ENCODE data around the gene CA11.
A peak's percentile ranks its signal among the peaks of the same experiment; 100 is the strongest.

Gene CA11

GRCh38 chr19:48670699-48671445 is 24.9 kb upstream of the CA11 start:
- Histone ChIP-seq H3K9me3 (ENCODE audit: control insufficient read depth in 2 of 2, low read length in 2 of 2) (no peaks in the 10 kb centered on the region), H3K9ac (ENCODE audit: low read depth in 1 of 2, low read length in 2 of 2) (no peak overlapping the region), H3K4me3 (ENCODE audit: low read length in 2 of 2) (no peak overlapping the region), H3K36me3 (ENCODE audit: control insufficient read depth in 2 of 2, insufficient read depth in 2 of 2, low read length in 2 of 2) (no peaks in the 10 kb centered on the region), H3K27ac (ENCODE audit: low read depth in 2 of 2, low read length in 2 of 2) (no peak overlapping the region), H3K4me1 (ENCODE audit: control insufficient read depth in 2 of 2, insufficient read depth in 2 of 2, low read length in 2 of 2) (peaks cover 0 to 4% of the 10 kb centered on the region in 2 donors), H3K27me3 (ENCODE audit: control insufficient read depth in 2 of 2, insufficient read depth in 2 of 2, low read length in 2 of 2) (no peaks in the 10 kb centered on the region)

DNA sequence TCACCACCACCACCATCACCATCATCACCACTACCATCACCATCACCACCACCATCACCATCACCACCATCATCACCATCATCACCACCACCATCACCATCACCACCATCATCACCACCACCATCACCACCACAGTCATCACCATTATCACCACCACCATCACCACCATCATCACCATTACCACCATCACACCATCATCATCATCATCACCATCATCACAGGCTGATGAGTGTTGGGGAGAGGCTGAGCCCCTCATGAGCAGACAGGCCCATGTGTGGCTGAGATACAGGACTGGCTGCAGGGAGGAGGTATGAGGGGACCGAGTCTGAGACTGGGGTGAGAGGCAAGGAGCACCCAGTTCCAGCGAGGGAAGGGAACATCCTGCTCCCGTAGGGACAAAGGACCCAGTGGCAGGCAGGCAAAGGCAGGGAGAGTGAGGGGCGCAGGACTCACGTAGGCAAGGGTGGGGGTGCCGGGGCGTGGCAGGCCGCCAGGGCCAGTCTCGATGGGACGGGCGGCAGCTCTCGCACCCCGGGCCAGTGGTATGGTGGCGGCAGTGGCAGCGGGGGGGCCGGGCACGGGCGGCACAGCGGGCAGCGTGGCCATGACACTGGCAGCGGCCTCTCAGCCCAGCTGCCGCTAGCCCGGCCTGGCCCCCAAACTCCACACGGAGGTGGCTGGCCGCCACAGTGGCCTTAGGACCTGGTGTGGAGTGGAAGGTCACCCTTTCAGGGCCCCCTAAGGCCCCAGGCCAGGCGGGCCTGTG is 24.1 kb upstream of the CA11 start:
- Histone ChIP-seq H3K4me3 (ENCODE audit: low read length in 2 of 2) (no peak overlapping the region), H3K27ac (ENCODE audit: low read depth in 2 of 2, low read length in 2 of 2) (no peak overlapping the region)

DNA sequence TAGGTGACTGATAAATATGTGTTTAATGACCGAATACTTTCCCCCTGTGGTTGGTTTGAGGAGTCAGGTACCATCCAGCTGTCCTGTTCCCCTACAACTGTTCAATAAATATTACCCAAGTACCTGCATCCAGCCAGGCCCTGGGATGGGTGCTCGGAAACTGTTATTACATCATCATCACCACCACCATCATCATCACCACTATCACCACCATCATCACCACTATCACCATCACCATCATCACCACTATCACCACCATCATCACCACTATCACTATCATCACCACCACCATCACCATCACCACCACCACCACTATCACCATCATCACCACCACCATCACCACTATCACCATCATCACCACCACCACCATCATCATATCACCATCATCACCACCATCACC is 22.8 kb upstream of the CA11 start:
- Histone ChIP-seq H3K4me3 (ENCODE audit: low read length in 2 of 2) (no peak overlapping the region), H3K9ac (ENCODE audit: low read depth in 1 of 2, low read length in 2 of 2) (no peak overlapping the region), H3K9me3 (ENCODE audit: control insufficient read depth in 2 of 2, low read length in 2 of 2) (no peaks in the 10 kb centered on the region), H3K27ac (ENCODE audit: low read depth in 2 of 2, low read length in 2 of 2) (no peak overlapping the region), H3K4me1 (ENCODE audit: control insufficient read depth in 2 of 2, insufficient read depth in 2 of 2, low read length in 2 of 2) (no peaks in the 10 kb centered on the region), H3K27me3 (ENCODE audit: control insufficient read depth in 2 of 2, insufficient read depth in 2 of 2, low read length in 2 of 2) (no peaks in the 10 kb centered on the region), H3K36me3 (ENCODE audit: control insufficient read depth in 2 of 2, insufficient read depth in 2 of 2, low read length in 2 of 2) (no peaks in the 10 kb centered on the region)

More for the DNA sequence above, 24.1 kb upstream of the CA11 start:
- no peak overlapping the region for H3K9ac ChIP-seq (ENCODE audit: low read depth in 1 of 2, low read length in 2 of 2)
- no peaks in the 10 kb centered on the region for H3K9me3 ChIP-seq (ENCODE audit: control insufficient read depth in 2 of 2, low read length in 2 of 2)
- H3K27me3 ChIP-seq (ENCODE audit: control insufficient read depth in 2 of 2, insufficient read depth in 2 of 2, low read length in 2 of 2): no peaks in the 10 kb centered on the region
- H3K4me1 ChIP-seq (ENCODE audit: control insufficient read depth in 2 of 2, insufficient read depth in 2 of 2, low read length in 2 of 2): no peaks in the 10 kb centered on the region
- H3K36me3 ChIP-seq (ENCODE audit: control insufficient read depth in 2 of 2, insufficient read depth in 2 of 2, low read length in 2 of 2): no peaks in the 10 kb centered on the region

DNA sequence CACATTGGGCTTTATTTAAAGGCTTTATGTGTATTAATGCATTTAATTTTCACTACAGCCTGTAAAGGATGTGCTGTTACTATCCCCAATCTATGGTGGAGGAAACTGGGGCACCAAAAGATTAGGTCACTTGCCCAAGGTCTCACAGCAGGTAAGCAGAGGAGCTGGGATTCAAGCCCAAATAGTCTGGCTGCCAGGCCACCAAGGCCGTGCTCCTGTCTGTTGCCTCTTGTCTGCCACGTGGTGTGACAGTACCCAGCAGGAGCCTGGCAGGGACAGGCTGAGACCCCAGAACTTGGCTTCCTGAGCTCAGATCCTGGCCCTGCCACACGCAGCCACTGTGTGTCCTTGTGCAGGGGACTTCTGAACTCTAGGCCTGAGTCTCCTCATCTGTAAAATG is 22.3 kb upstream of the CA11 start:
- H3K4me3 ChIP-seq (ENCODE audit: low read length in 2 of 2): no peak overlapping the region
- no peaks in the 10 kb centered on the region for H3K4me1 ChIP-seq (ENCODE audit: control insufficient read depth in 2 of 2, insufficient read depth in 2 of 2, low read length in 2 of 2)
- no peaks in the 10 kb centered on the region for H3K27me3 ChIP-seq (ENCODE audit: control insufficient read depth in 2 of 2, insufficient read depth in 2 of 2, low read length in 2 of 2)
- H3K36me3 ChIP-seq (ENCODE audit: control insufficient read depth in 2 of 2, insufficient read depth in 2 of 2, low read length in 2 of 2): no peaks in the 10 kb centered on the region
- H3K9ac ChIP-seq (ENCODE audit: low read depth in 1 of 2, low read length in 2 of 2): no peak overlapping the region
- no peak overlapping the region for H3K27ac ChIP-seq (ENCODE audit: low read depth in 2 of 2, low read length in 2 of 2)
- H3K9me3 ChIP-seq (ENCODE audit: control insufficient read depth in 2 of 2, low read length in 2 of 2): no peaks in the 10 kb centered on the region

GRCh38 chr19:48665786-48666185 is 19.8 kb upstream of the CA11 start:
- H3K27me3 ChIP-seq (ENCODE audit: control insufficient read depth in 2 of 2, insufficient read depth in 2 of 2, low read length in 2 of 2): no peaks in the 10 kb centered on the region
- no peak overlapping the region for H3K9ac ChIP-seq (ENCODE audit: low read depth in 1 of 2, low read length in 2 of 2)
- H3K4me1 ChIP-seq (ENCODE audit: control insufficient read depth in 2 of 2, insufficient read depth in 2 of 2, low read length in 2 of 2): peaks cover 0 to 2% of the 10 kb centered on the region in 2 donors
- no peaks in the 10 kb centered on the region for H3K9me3 ChIP-seq (ENCODE audit: control insufficient read depth in 2 of 2, low read length in 2 of 2)
- H3K36me3 ChIP-seq (ENCODE audit: control insufficient read depth in 2 of 2, insufficient read depth in 2 of 2, low read length in 2 of 2): no peaks in the 10 kb centered on the region
- no peak overlapping the region for H3K27ac ChIP-seq (ENCODE audit: low read depth in 2 of 2, low read length in 2 of 2)
- H3K4me3 ChIP-seq (ENCODE audit: low read length in 2 of 2): no peak overlapping the region

DNA sequence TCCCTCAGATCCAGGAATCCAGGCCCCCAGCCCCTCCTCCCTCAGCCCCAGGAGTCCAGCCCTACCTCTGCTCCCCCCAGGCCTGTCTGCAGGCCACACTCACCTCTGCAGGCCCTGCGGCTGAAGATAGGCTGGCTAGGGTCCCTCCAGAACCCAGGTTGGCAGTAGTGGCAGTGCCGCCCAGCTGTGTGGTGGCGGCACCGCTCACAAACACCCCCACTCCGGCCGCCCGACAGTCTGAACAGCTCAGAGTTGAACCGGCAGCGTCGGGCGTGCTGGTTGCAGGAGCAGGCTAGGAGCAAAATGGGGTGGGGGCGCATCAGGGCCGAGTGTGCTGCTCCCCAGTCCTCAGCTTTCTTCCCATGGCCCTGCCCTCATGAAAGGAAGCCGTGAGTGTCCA is 18.5 kb upstream of the CA11 start:
- no peaks in the 10 kb centered on the region for H3K9me3 ChIP-seq (ENCODE audit: control insufficient read depth in 2 of 2, low read length in 2 of 2)
- H3K27me3 ChIP-seq (ENCODE audit: control insufficient read depth in 2 of 2, insufficient read depth in 2 of 2, low read length in 2 of 2): no peaks in the 10 kb centered on the region
- no peak overlapping the region for H3K9ac ChIP-seq (ENCODE audit: low read depth in 1 of 2, low read length in 2 of 2)
- peaks cover 0 to 4% of the 10 kb centered on the region in 2 donors for H3K4me1 ChIP-seq (ENCODE audit: control insufficient read depth in 2 of 2, insufficient read depth in 2 of 2, low read length in 2 of 2)
- H3K4me3 ChIP-seq (ENCODE audit: low read length in 2 of 2): no peak overlapping the region
- no peaks in the 10 kb centered on the region for H3K36me3 ChIP-seq (ENCODE audit: control insufficient read depth in 2 of 2, insufficient read depth in 2 of 2, low read length in 2 of 2)
- H3K27ac ChIP-seq (ENCODE audit: low read depth in 2 of 2, low read length in 2 of 2): no peak overlapping the region

GRCh38 chr19:48663667-48664066 is 17.7 kb upstream of the CA11 start:
- Histone ChIP-seq H3K27me3 (ENCODE audit: control insufficient read depth in 2 of 2, insufficient read depth in 2 of 2, low read length in 2 of 2) (no peaks in the 10 kb centered on the region), H3K36me3 (ENCODE audit: control insufficient read depth in 2 of 2, insufficient read depth in 2 of 2, low read length in 2 of 2) (no peaks in the 10 kb centered on the region), H3K4me1 (ENCODE audit: control insufficient read depth in 2 of 2, insufficient read depth in 2 of 2, low read length in 2 of 2) (peaks cover 0 to 4% of the 10 kb centered on the region in 2 donors), H3K9ac (ENCODE audit: low read depth in 1 of 2, low read length in 2 of 2) (no peak overlapping the region), H3K27ac (ENCODE audit: low read depth in 2 of 2, low read length in 2 of 2) (no peak overlapping the region), H3K4me3 (ENCODE audit: low read length in 2 of 2) (no peak overlapping the region), H3K9me3 (ENCODE audit: control insufficient read depth in 2 of 2, low read length in 2 of 2) (no peaks in the 10 kb centered on the region)

GRCh38 chr19:48661711-48662090 is 15.7 kb upstream of the CA11 start:
- Histone ChIP-seq H3K27ac (ENCODE audit: low read depth in 2 of 2, low read length in 2 of 2) (no peak overlapping the region), H3K9ac (ENCODE audit: low read depth in 1 of 2, low read length in 2 of 2) (no peak overlapping the region), H3K36me3 (ENCODE audit: control insufficient read depth in 2 of 2, insufficient read depth in 2 of 2, low read length in 2 of 2) (no peaks in the 10 kb centered on the region), H3K9me3 (ENCODE audit: control insufficient read depth in 2 of 2, low read length in 2 of 2) (no peaks in the 10 kb centered on the region), H3K4me3 (ENCODE audit: low read length in 2 of 2) (no peak overlapping the region), H3K27me3 (ENCODE audit: control insufficient read depth in 2 of 2, insufficient read depth in 2 of 2, low read length in 2 of 2) (no peaks in the 10 kb centered on the region), H3K4me1 (ENCODE audit: control insufficient read depth in 2 of 2, insufficient read depth in 2 of 2, low read length in 2 of 2) (peaks cover 0 to 4% of the 10 kb centered on the region in 2 donors)

- Histone ChIP-seq H3K4me1 (ENCODE audit: control insufficient read depth in 2 of 2, insufficient read depth in 2 of 2, low read length in 2 of 2) (peaks cover 0 to 4% of the 10 kb centered on the region in 2 donors), H3K27me3 (ENCODE audit: control insufficient read depth in 2 of 2, insufficient read depth in 2 of 2, low read length in 2 of 2) (no peaks in the 10 kb centered on the region), H3K27ac (ENCODE audit: low read depth in 2 of 2, low read length in 2 of 2) (peak overlapping the region; percentile 49 to 59), H3K36me3 (ENCODE audit: control insufficient read depth in 2 of 2, insufficient read depth in 2 of 2, low read length in 2 of 2) (no peaks in the 10 kb centered on the region), H3K9me3 (ENCODE audit: control insufficient read depth in 2 of 2, low read length in 2 of 2) (no peaks in the 10 kb centered on the region), H3K4me3 (ENCODE audit: low read length in 2 of 2) (peak overlapping the region in 1 of 2 donors; percentile 50), H3K9ac (ENCODE audit: low read depth in 1 of 2, low read length in 2 of 2) (no peak overlapping the region)
Measured at GRCh38 chr19:48660852-48661710, 15.1 kb upstream of the CA11 start.

GRCh38 chr19:48659768-48660167 is 13.8 kb upstream of the CA11 start:
- H3K9me3 ChIP-seq (ENCODE audit: control insufficient read depth in 2 of 2, low read length in 2 of 2): no peaks in the 10 kb centered on the region
- H3K27ac ChIP-seq (ENCODE audit: low read depth in 2 of 2, low read length in 2 of 2): no peak overlapping the region
- H3K9ac ChIP-seq (ENCODE audit: low read depth in 1 of 2, low read length in 2 of 2): no peak overlapping the region
- H3K36me3 ChIP-seq (ENCODE audit: control insufficient read depth in 2 of 2, insufficient read depth in 2 of 2, low read length in 2 of 2): no peaks in the 10 kb centered on the region
- H3K4me3 ChIP-seq (ENCODE audit: low read length in 2 of 2): no peak overlapping the region
- peaks cover 0 to 4% of the 10 kb centered on the region in 2 donors for H3K4me1 ChIP-seq (ENCODE audit: control insufficient read depth in 2 of 2, insufficient read depth in 2 of 2, low read length in 2 of 2)
- H3K27me3 ChIP-seq (ENCODE audit: control insufficient read depth in 2 of 2, insufficient read depth in 2 of 2, low read length in 2 of 2): no peaks in the 10 kb centered on the region
